Spleen (tissue), 11 donors: ENCODE measurements around the gene CXCL6. TPM values are rescaled to one million over a fixed set of nuclear protein-coding genes. Genes with fewer than 3 reads are reported as not detected.

Source experiments
- DNase-seq: peaks from one replicate; pipeline ENCODE4 v3.0.0-alpha.2; 2020
- H3K27ac ChIP-seq, 8 donors: fragments of 200-600 bp; sonication (generic) in 7 of 8; 1 replicate in 4 of 8; 2 replicates in 4 of 8; pipeline versions ENCODE4 v1.5.0 to v1.8.0; 2016 to 2021; ENCODE audit warnings: inconsistent platforms in 4 of 8, mild to moderate bottlenecking in 4 of 8, moderate library complexity in 1 of 8
- H3K27me3 ChIP-seq, 7 donors: fragments of 200-600 bp; sonication (generic) in 6 of 7; replicated peaks in 1 of 7; 1 replicate in 4 of 7; 2 replicates in 3 of 7; pipeline versions ENCODE4 v1.5.0 to v1.8.0; 2016 to 2021; ENCODE audit warnings: inconsistent platforms in 3 of 7, mild to moderate bottlenecking in 1 of 7
- H3K36me3 ChIP-seq, 6 donors: fragments of 200-600 bp; sonication (generic) in 5 of 6; 1 replicate in 4 of 6; 2 replicates in 2 of 6; pipeline versions ENCODE4 v1.5.0 to v1.8.0; 2016 to 2021; ENCODE audit warnings: inconsistent platforms in 2 of 6
- H3K4me1 ChIP-seq, 6 donors: fragments of 200-600 bp; sonication (generic) in 5 of 6; 1 replicate in 3 of 6; 2 replicates in 3 of 6; pipeline versions ENCODE4 v1.5.0 to v1.8.0; 2016 to 2021; ENCODE audit warnings: inconsistent platforms in 3 of 6
- H3K4me3 ChIP-seq, 8 donors: fragments of 200-600 bp; sonication (generic) in 7 of 8; 1 replicate in 4 of 8; 2 replicates in 4 of 8; pipeline versions ENCODE4 v1.5.0 to v1.8.0; 2016 to 2021; ENCODE audit warnings: inconsistent platforms in 4 of 8, mild to moderate bottlenecking in 4 of 8, moderate library complexity in 2 of 8
- H3K9me3 ChIP-seq, 8 donors: fragments of 200-600 bp; sonication (generic) in 7 of 8; 1 replicate in 4 of 8; 2 replicates in 4 of 8; pipeline versions ENCODE4 v1.5.0 to v1.8.0; 2016 to 2021; ENCODE audit warnings: inconsistent platforms in 4 of 8
- POLR2A ChIP-seq, 3 donors: fragments of 450-650 bp; IDR thresholded peaks; one replicate each; pipeline ENCODE4 v1.5.1; 2017; ENCODE audit warnings: antibody characterized with exemption in 3 of 3, mild to moderate bottlenecking in 1 of 3
- POLR2AphosphoS5 ChIP-seq, 3 donors: sonication (generic); formaldehyde crosslinking; IDR thresholded peaks; one replicate each; pipeline ENCODE4 v1.5.1; 2017; ENCODE audit warnings: antibody characterized with exemption in 3 of 3
- WGBS, 5 donors: extraction: QIAGEN DNeasy Blood & Tissue Kit in 3 of 5; methylation state at CpG; one replicate each; pipeline versions ENCODE4 v1.1.5 to v1.1.7; 2013 to 2018; 5-methylcytosine and 5-hydroxymethylcytosine counted together
- intact Hi-C: fragments of 100-400 bp; cut with DNase I; formaldehyde crosslinking; loops from one replicate; pipeline ENCODE4 v1.15.0; 2023; ENCODE audit warnings: low total_unique reads
- polyA plus RNA-seq, 3 donors: library from polyadenylated mRNA; stranded (reverse); fragments of 200-250 nt; gene quantifications; one replicate each; pipeline ENCODE4 v1.2.1, GENCODE V29; 2013
- total RNA-seq, 7 donors: library from RNA; depleted of rRNA in 3 of 7; stranded (reverse); fragments of >200 nt in 3 of 7; fragmentation: NEBNext Ultra II Directional in 4 of 7; extraction: Animal tissue kit (Norgen Biotek cat#: 25700) in 4 of 7; gene quantifications; one replicate each; pipeline versions ENCODE4 v1.1.0 to v1.2.1, GENCODE V29; 2016 to 2021
- TF ChIP-seq, protein P1 (sequence below), 11 experiments: fragments of 200-600 bp in 7 of 11; fragments of 450-650 bp in 4 of 11; sonication (generic) in 4 of 11; IDR thresholded peaks in 8 of 11; conservative IDR thresholded peaks in 3 of 11; 1 replicate in 7 of 11; 2 replicates in 4 of 11; pipeline versions ENCODE4 v1.4.0 to v1.8.0; 2016 to 2021; ENCODE audit warnings: antibody characterized with exemption in 11 of 11, inconsistent platforms in 4 of 11, mild to moderate bottlenecking in 1 of 11
- donor health status: healthy with polysubstance abuse.
- donor health status: DM: no; HTN: no; CAD: no; lungs with moderate emphysema.
- donor health status: DM: no; HTN: no; CAD: no.
- donor health status: Bipolar disorder and iron deficiency.
- donor health status: healthy.
- donor health status: DM: no; HTN: no; CAD: no.
- donor health status: DM: yes; HTN: yes; CAD: no.

CXCL6 gene
- total and polyA plus RNA-seq, 10 donors = 17.8 to 143 (median 62.8) TPM

DNA sequence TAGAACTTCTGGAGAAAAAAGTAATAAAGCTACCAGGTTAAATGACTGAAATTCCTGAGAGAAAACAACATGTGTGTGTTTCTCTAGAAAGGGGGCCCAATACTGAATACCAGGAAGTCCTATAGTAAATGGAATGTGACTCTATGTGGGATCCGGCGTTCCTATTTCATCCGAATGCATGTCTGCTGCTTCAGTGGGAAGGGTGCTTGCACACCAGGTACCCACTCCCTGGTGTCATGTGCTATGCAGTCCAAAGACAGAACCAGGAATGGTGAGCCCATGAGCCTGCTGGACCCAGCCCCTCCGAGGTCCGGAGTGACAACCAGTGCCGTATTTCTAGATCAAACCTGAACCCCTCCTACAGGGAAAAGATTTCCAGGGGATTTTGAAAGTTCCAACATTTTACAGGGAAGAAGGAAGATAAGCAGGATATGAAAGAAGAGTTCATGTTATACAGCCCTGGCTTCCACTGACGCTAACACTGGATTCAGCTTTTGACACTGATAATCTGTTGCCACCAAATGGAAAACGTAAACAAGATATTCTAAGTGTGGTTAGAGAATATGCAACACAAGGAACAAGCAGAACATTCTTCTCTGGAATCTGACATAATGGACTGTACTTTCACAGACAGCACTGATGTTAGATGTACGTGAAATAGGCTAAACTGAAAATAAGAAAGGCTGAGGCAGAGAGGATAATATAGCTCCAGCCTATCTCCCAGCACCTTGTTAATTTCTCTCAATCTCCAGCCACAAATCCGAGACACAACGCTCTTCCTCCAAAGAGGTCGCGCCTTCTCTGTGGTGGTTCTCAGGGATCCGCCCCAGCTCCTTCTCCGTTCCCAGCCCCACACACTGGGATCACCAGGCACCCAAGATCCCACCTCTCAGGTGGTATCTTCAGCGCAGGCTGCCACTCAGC lies 32.0 kb downstream of the CXCL6 start:
- TF ChIP-seq POLR2A (IDR thresholded peaks at IDR 0.05) (no peak), POLR2AphosphoS5 (IDR thresholded peaks at IDR 0.05) (no peak)
- TF ChIP-seq, protein P1, sequence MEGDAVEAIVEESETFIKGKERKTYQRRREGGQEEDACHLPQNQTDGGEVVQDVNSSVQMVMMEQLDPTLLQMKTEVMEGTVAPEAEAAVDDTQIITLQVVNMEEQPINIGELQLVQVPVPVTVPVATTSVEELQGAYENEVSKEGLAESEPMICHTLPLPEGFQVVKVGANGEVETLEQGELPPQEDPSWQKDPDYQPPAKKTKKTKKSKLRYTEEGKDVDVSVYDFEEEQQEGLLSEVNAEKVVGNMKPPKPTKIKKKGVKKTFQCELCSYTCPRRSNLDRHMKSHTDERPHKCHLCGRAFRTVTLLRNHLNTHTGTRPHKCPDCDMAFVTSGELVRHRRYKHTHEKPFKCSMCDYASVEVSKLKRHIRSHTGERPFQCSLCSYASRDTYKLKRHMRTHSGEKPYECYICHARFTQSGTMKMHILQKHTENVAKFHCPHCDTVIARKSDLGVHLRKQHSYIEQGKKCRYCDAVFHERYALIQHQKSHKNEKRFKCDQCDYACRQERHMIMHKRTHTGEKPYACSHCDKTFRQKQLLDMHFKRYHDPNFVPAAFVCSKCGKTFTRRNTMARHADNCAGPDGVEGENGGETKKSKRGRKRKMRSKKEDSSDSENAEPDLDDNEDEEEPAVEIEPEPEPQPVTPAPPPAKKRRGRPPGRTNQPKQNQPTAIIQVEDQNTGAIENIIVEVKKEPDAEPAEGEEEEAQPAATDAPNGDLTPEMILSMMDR (IDR thresholded peaks at IDR 0.05 in 8 of 11, conservative IDR thresholded peaks at IDR 0.05 in 3 of 11) = no peak
- intact Hi-C loops = no loop called here
- no peaks in the 10 kb centered on the region for H3K36me3 ChIP-seq
- peak overlapping the region; percentile 26 to 70 (median 42) for H3K4me3 ChIP-seq
- H3K27ac ChIP-seq = peak overlapping the region in 7 of 8 donors; percentile 67 to 96 (median 84)
- WGBS, 5 donors = 39 to 47% (median 43%) methylated on average over 16 of the region's 16 CpGs
- peaks cover 0 to 63% (median 5%) of the 10 kb centered on the region in 6 donors for H3K4me1 ChIP-seq
- peaks cover 0 to 32% (median 9%) of the 10 kb centered on the region in 7 donors for H3K27me3 ChIP-seq
- no peaks in the 10 kb centered on the region for H3K9me3 ChIP-seq
- no peak for DNase-seq

GRCh38 chr4:73869130-73870055 lies 32.9 kb downstream of the CXCL6 start, which contains the start of gene CXCL1:
Gene CXCL1, plus strand, starts transcription at chr4:73869393. Its CDS starts 78 bp downstream, at chr4:73869471.
- intact Hi-C loops = no loop called here
- H3K36me3 ChIP-seq = no peaks in the 10 kb centered on the region
- peaks cover 0 to 69% (median 5%) of the 10 kb centered on the region in 6 donors for H3K4me1 ChIP-seq
- peaks cover 0 to 32% (median 9%) of the 10 kb centered on the region in 7 donors for H3K27me3 ChIP-seq
- TF ChIP-seq, protein P1 (IDR thresholded peaks at IDR 0.05 in 8 of 11, conservative IDR thresholded peaks at IDR 0.05 in 3 of 11) = peak in 1 of 11 experiments; percentile 7
- peak in 1 of 3 donors; percentile 59 for TF ChIP-seq POLR2A (IDR thresholded peaks at IDR 0.05)
- peak; percentile 51 to 87 (median 80) for TF ChIP-seq POLR2AphosphoS5 (IDR thresholded peaks at IDR 0.05)
- WGBS, 5 donors = 9 to 32% (median 11%) methylated on average over 22 to 61 of the region's 61 CpGs
- peak; percentile 87 for DNase-seq
- H3K4me3 ChIP-seq = peak within 1 kb of the TSS; percentile 26 to 70 (median 42)
- H3K27ac ChIP-seq = peak within 1 kb of the TSS in 7 of 8 donors; percentile 67 to 96 (median 84)
- H3K9me3 ChIP-seq = no peaks in the 10 kb centered on the region

GRCh38 chr4:73870260-73870659 lies 33.8 kb downstream of the CXCL6 start:
- no peak for DNase-seq
- no peak for TF ChIP-seq POLR2AphosphoS5 (IDR thresholded peaks at IDR 0.05)
- TF ChIP-seq, protein P1 (IDR thresholded peaks at IDR 0.05 in 8 of 11, conservative IDR thresholded peaks at IDR 0.05 in 3 of 11) = no peak
- no peaks in the 10 kb centered on the region for H3K9me3 ChIP-seq
- WGBS, 5 donors = 45 to 80% (median 62%) methylated on average over 3 of the region's 3 CpGs
- H3K36me3 ChIP-seq = no peaks in the 10 kb centered on the region
- H3K27ac ChIP-seq = peak overlapping the region in 7 of 8 donors; percentile 67 to 96 (median 84)
- peak overlapping the region; percentile 26 to 70 (median 42) for H3K4me3 ChIP-seq
- intact Hi-C loops = no loop called here
- peaks cover 0 to 32% (median 9%) of the 10 kb centered on the region in 7 donors for H3K27me3 ChIP-seq
- H3K4me1 ChIP-seq = peaks cover 0 to 68% (median 5%) of the 10 kb centered on the region in 6 donors
